Rectal smooth muscle tissue (tissue), 1 donor: ENCODE results near the gene SHROOM1.
"Not testable (repeated sequence)": the region's sequence is repeated elsewhere in the genome, so short reads cannot be mapped to it uniquely, and the experiment has no call there.

Experiments used
- H3K27ac ChIP-seq: one replicate; pipeline ENCODE4 v1.7.0; 2013; ENCODE audit warnings: low read depth, low read length, inconsistent platforms
- H3K27me3 ChIP-seq: one replicate; pipeline ENCODE4 v1.7.0; 2013; ENCODE audit warnings: low read length; ENCODE audit not compliant: control insufficient read depth, insufficient read depth
- H3K36me3 ChIP-seq: one replicate; pipeline ENCODE4 v1.7.0; 2013; ENCODE audit warnings: low read length; ENCODE audit not compliant: control insufficient read depth, insufficient read depth
- H3K4me1 ChIP-seq: one replicate; pipeline ENCODE4 v1.7.0; 2013; ENCODE audit warnings: low read length; ENCODE audit not compliant: control insufficient read depth, insufficient read depth
- H3K4me3 ChIP-seq: one replicate; pipeline ENCODE4 v1.7.0; 2013; ENCODE audit warnings: low read length
- H3K9ac ChIP-seq: one replicate; pipeline ENCODE4 v1.7.0; 2013; ENCODE audit warnings: low read length

SHROOM1 gene

DNA sequence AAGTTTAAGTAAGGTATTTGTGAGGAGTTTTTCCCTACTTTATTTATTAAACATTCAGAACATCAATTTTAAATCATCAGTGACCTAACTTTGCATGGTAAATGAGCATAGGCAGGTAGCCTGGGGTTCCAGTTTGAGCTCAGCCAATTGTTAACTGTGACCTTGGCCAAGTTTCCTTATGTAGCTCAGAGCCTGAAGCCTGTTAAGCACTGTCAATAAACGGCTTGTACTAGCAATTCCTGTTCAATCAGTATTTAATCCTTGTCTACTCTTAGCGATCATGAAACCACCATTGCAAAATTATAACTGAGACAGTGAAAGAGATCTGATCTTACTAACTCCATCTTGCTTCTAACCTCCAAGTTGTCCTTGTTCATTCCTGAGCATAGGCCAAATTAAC is 22.0 kb downstream of the SHROOM1 start:
- Histone ChIP-seq H3K27ac (no peak overlapping the region), H3K9ac (no peak overlapping the region), H3K4me3 (no peak overlapping the region), H3K36me3 (no peaks in the 10 kb centered on the region), H3K27me3 (peaks cover under 1% of the 10 kb centered on the region), H3K4me1 (no peaks in the 10 kb centered on the region)

GRCh38 chr5:132807163-132807838 is 23.1 kb downstream of the SHROOM1 start:
- H3K36me3 ChIP-seq: no peaks in the 10 kb centered on the region
- no peak overlapping the region for H3K9ac ChIP-seq
- H3K27me3 ChIP-seq: no peaks in the 10 kb centered on the region
- H3K27ac ChIP-seq: no peak overlapping the region
- no peaks in the 10 kb centered on the region for H3K4me1 ChIP-seq
- H3K4me3 ChIP-seq: peak overlapping the region; percentile 30

GRCh38 chr5:132806804-132807162 is 23.7 kb downstream of the SHROOM1 start:
- H3K27ac ChIP-seq, H3K36me3 ChIP-seq, H3K4me1 ChIP-seq, H3K9ac ChIP-seq, H3K27me3 ChIP-seq: not testable (repeated sequence)
- H3K4me3 ChIP-seq: peak overlapping the region; percentile 30

DNA sequence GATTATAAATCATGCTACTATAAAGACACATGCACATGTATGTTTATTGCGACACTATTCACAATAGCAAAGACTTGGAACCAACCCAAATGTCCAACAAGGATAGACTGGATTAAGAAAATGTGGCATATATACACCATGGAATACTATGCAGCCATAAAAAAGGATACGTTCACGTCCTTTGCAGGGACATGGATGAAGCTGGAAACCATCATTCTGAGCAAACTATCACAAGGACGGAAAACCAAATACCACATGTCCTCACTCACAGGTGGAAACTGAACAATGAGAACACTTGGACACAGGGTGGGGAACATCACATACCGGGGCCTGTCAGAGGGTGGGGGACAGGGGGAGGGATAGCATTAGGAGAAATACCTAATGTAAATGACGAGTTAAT is 24.6 kb downstream of the SHROOM1 start:
- not testable (repeated sequence) for H3K36me3 ChIP-seq, H3K27ac ChIP-seq, H3K4me1 ChIP-seq

GRCh38 chr5:132804219-132804618 is 26.2 kb downstream of the SHROOM1 start:
- H3K27ac ChIP-seq, H3K27me3 ChIP-seq, H3K9ac ChIP-seq, H3K36me3 ChIP-seq, H3K4me3 ChIP-seq, H3K4me1 ChIP-seq: not testable (repeated sequence)

More for the DNA sequence above, 24.6 kb downstream of the SHROOM1 start:
- H3K4me3 ChIP-seq, H3K27me3 ChIP-seq, H3K9ac ChIP-seq: not testable (repeated sequence)

GRCh38 chr5:132802685-132803066 is 27.8 kb downstream of the SHROOM1 start:
- not testable (repeated sequence) for H3K4me1 ChIP-seq, H3K27me3 ChIP-seq, H3K36me3 ChIP-seq, H3K27ac ChIP-seq, H3K4me3 ChIP-seq, H3K9ac ChIP-seq

GRCh38 chr5:132802044-132802684 is 28.3 kb downstream of the SHROOM1 start:
- Histone ChIP-seq H3K36me3 (no peaks in the 10 kb centered on the region), H3K27me3 (no peaks in the 10 kb centered on the region), H3K4me3 (no peak overlapping the region), H3K27ac (no peak overlapping the region), H3K4me1 (no peaks in the 10 kb centered on the region), H3K9ac (no peak overlapping the region)

DNA sequence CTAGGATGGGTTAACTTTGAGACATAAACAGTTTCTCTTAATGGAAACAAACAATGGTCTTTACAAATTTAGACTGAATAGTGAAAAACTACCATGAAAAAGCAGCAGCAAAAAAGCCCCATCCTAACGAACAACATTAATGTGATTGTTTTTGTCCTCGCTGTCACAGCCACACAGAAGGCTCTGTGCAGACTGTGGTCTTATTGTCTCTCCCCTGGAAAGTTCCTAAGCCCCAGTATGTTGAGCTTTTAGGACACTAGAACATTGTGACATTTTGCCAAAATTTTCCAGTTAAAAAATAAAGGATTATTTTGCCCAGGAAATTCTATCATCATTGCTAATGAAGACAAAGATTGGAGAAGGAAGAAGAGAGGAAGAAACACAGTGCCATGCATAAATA is 29.9 kb downstream of the SHROOM1 start:
- H3K9ac ChIP-seq: no peak overlapping the region
- H3K4me1 ChIP-seq: no peaks in the 10 kb centered on the region
- H3K27ac ChIP-seq: no peak overlapping the region

GRCh38 chr5:132799392-132799791 is 31.1 kb downstream of the SHROOM1 start:
- H3K27ac ChIP-seq: no peak overlapping the region
- H3K9ac ChIP-seq: no peak overlapping the region

More for the DNA sequence above, 29.9 kb downstream of the SHROOM1 start:
- no peaks in the 10 kb centered on the region for H3K36me3 ChIP-seq
- no peaks in the 10 kb centered on the region for H3K27me3 ChIP-seq
- no peak overlapping the region for H3K4me3 ChIP-seq

GRCh38 chr5:132797651-132798050 is 32.8 kb downstream of the SHROOM1 start:
- Histone ChIP-seq H3K27ac (no peak overlapping the region), H3K27me3 (no peaks in the 10 kb centered on the region), H3K4me1 (no peaks in the 10 kb centered on the region), H3K9ac (no peak overlapping the region), H3K4me3 (no peak overlapping the region), H3K36me3 (no peaks in the 10 kb centered on the region)

More at GRCh38 chr5:132799392-132799791, 31.1 kb downstream of the SHROOM1 start:
- no peaks in the 10 kb centered on the region for H3K36me3 ChIP-seq
- H3K4me1 ChIP-seq: no peaks in the 10 kb centered on the region
- H3K4me3 ChIP-seq: no peak overlapping the region
- H3K27me3 ChIP-seq: no peaks in the 10 kb centered on the region

DNA sequence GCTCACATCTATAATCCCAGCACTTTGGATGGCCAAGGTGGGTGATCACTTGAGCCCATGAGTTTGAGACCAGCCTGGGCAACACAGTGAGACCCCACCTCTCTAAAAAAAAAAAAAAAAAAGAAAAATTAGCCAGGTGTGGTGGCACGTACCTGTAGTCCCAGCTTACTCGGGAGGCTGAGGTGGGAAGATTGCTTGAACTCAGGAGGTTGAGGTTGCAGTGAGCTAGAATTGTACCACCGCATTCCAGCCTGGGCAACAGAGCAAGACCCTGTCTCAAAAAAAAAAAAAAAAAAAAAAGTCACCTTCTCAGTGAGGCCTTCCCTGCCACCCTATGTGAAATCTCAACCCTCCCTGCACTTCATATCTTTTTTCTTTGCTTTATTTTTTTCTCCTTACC is 39.4 kb downstream of the SHROOM1 start:
- Histone ChIP-seq H3K4me1 (no peaks in the 10 kb centered on the region), H3K9ac (no peak overlapping the region), H3K27ac (no peak overlapping the region), H3K27me3 (no peaks in the 10 kb centered on the region), H3K36me3 (no peaks in the 10 kb centered on the region), H3K4me3 (no peak overlapping the region)

GRCh38 chr5:132790201-132790865 is 40.1 kb downstream of the SHROOM1 start:
- H3K4me3 ChIP-seq: no peak overlapping the region
- H3K4me1 ChIP-seq: no peaks in the 10 kb centered on the region
- no peaks in the 10 kb centered on the region for H3K27me3 ChIP-seq
- H3K36me3 ChIP-seq: no peaks in the 10 kb centered on the region
- no peak overlapping the region for H3K9ac ChIP-seq
- H3K27ac ChIP-seq: no peak overlapping the region
